Endothelial cell of umbilical vein (primary cell): ENCODE data around the gene SKI. TPM values are rescaled to one million over a fixed set of nuclear protein-coding genes. Genes with fewer than 3 reads are reported as not detected.

ENCODE experiments used
- BruUV-seq: library from RNA; stranded (reverse); fragments of 400-500 nt; replicated peaks from 2 replicates; lab custom pipeline; 2021; lab: Mats Ljungman, UMichigan
- CTCF ChIA-PET: fragments of 300-600, 350-600 bp; sonication (Branson Sonifier 250); formaldehyde crosslinking; loops from one replicate; lab custom pipeline; 2021; ENCODE audit warnings: antibody characterized with exemption, inconsistent platforms; lab: Charles Lee
- POLR2A ChIA-PET: fragments of 300-600, 350-600 bp; sonication (Branson Sonifier 250); formaldehyde crosslinking; loops from one replicate; lab custom pipeline; 2021; ENCODE audit warnings: antibody characterized with exemption, inconsistent platforms; lab: Charles Lee
- DNase-seq: peaks from one replicate; pipeline ENCODE4 v3.0.0-alpha.2; 2011; ENCODE audit warnings: low read depth, low spot score
- FAIRE-seq: peaks from 2 replicates; lab custom pipeline; 2011; peaks lifted over from hg19 to GRCh38; lab: Jason Lieb, UNC
- H2AFZ ChIP-seq: 2 replicates; pipeline ENCODE4 v1.6.0; 2012; ENCODE audit warnings: low read depth, low read length, control low read depth, inconsistent platforms
- H3K27ac ChIP-seq: 2 replicates; pipeline ENCODE4 v1.5.1; 2011; ENCODE audit warnings: low read depth, mild to moderate bottlenecking, control low read depth, low read length, moderate library complexity; ENCODE audit not compliant: insufficient read depth
- H3K27me3 ChIP-seq, 2 experiments: 2 replicates each; pipeline versions ENCODE4 v1.6.0 to v1.6.1; 2011; ENCODE audit warnings: low read length in 2 of 2, mixed read lengths in 1 of 2; ENCODE audit not compliant: control insufficient read depth in 2 of 2, insufficient read depth in 2 of 2
- H3K36me3 ChIP-seq, 2 experiments: 2 replicates in 1 of 2; 3 replicates in 1 of 2; pipeline ENCODE4 v1.5.1; 2011; ENCODE audit warnings: low read length in 2 of 2, mild to moderate bottlenecking in 1 of 2, moderate library complexity in 1 of 2; ENCODE audit not compliant: control insufficient read depth in 2 of 2, insufficient read depth in 2 of 2; ENCODE audit errors: extremely low read depth in 1 of 2
- H3K4me1 ChIP-seq: 3 replicates; pipeline ENCODE4 v1.5.1; 2011; ENCODE audit warnings: mild to moderate bottlenecking, low read length; ENCODE audit not compliant: control insufficient read depth, insufficient read depth; ENCODE audit errors: extremely low read depth
- H3K4me2 ChIP-seq: 2 replicates; pipeline ENCODE4 v1.6.1; 2011; ENCODE audit warnings: low read length, control low read depth, mixed read lengths; ENCODE audit not compliant: insufficient read depth
- H3K4me3 ChIP-seq, 3 experiments: fragments of 200-600 bp in 1 of 3; sonication (generic), shearing (Covaris generic) in 1 of 3; replicated peaks in 1 of 3; 2 replicates each; pipeline ENCODE4 v1.5.1; 2011 to 2016; ENCODE audit warnings: control low read depth in 3 of 3, low read length in 3 of 3, mild to moderate bottlenecking in 2 of 3, inconsistent platforms in 1 of 3, low read depth in 1 of 3, moderate library complexity in 1 of 3; ENCODE audit not compliant: insufficient read depth in 1 of 3
- H3K79me2 ChIP-seq: 2 replicates; pipeline ENCODE4 v1.6.0; 2012; ENCODE audit warnings: low read length, inconsistent platforms; ENCODE audit not compliant: control insufficient read depth, insufficient read depth
- H3K9ac ChIP-seq: replicated peaks from 2 replicates; pipeline ENCODE3; 2011; ENCODE audit warnings: low read length, control low read depth; ENCODE audit not compliant: insufficient read depth; ENCODE audit errors: extremely low read depth
- H3K9me1 ChIP-seq: replicated peaks from 3 replicates; pipeline ENCODE4 v1.6.0; 2011; ENCODE audit warnings: mild to moderate bottlenecking, low read length; ENCODE audit not compliant: control insufficient read depth, insufficient read depth; ENCODE audit errors: extremely low read depth
- H3K9me3 ChIP-seq: replicated peaks from 2 replicates; pipeline ENCODE4 v1.5.1; 2012; ENCODE audit warnings: low read length, inconsistent platforms; ENCODE audit not compliant: control insufficient read depth, insufficient read depth
- H4K20me1 ChIP-seq: replicated peaks from 2 replicates; pipeline ENCODE3; 2011; ENCODE audit warnings: mild to moderate bottlenecking, low read length; ENCODE audit not compliant: control insufficient read depth, insufficient read depth; ENCODE audit errors: extremely low read depth
- EZH2 ChIP-seq: IDR thresholded peaks from 2 replicates; pipeline ENCODE4 v1.6.1; 2012; ENCODE audit warnings: borderline replicate concordance, low read depth, mild to moderate bottlenecking, moderate library complexity, low read length, inconsistent platforms; ENCODE audit not compliant: severe bottlenecking
- FOS ChIP-seq: IDR thresholded peaks from 2 replicates; pipeline ENCODE4 v1.6.1; 2011; ENCODE audit warnings: mild to moderate bottlenecking, low read length, moderate library complexity, borderline replicate concordance; ENCODE audit not compliant: insufficient read depth
- GATA2 ChIP-seq: IDR thresholded peaks from 2 replicates; pipeline ENCODE4 v1.7.0; 2011; ENCODE audit warnings: low read depth, mild to moderate bottlenecking, moderate library complexity, mixed read lengths, low read length; ENCODE audit not compliant: insufficient read length, insufficient read depth
- JUN ChIP-seq: IDR thresholded peaks from 2 replicates; pipeline ENCODE4 v1.6.1; 2011; ENCODE audit warnings: borderline replicate concordance, low read depth; ENCODE audit not compliant: insufficient read length, insufficient read depth
- MYC ChIP-seq: IDR thresholded peaks from one replicate; pipeline ENCODE4 v1.6.1; 2011; ENCODE audit warnings: mild to moderate bottlenecking, low read depth, low read length
- POLR2A ChIP-seq: IDR thresholded peaks from 2 replicates; pipeline ENCODE4 v1.6.1; 2012; ENCODE audit warnings: low read depth, mild to moderate bottlenecking, control low read depth, low read length
- POLR2AphosphoS5 ChIP-seq: IDR thresholded peaks from 2 replicates; pipeline ENCODE4 v1.6.1; 2012; ENCODE audit warnings: low read depth, mild to moderate bottlenecking, control low read depth, low read length, moderate library complexity; ENCODE audit not compliant: insufficient read depth
- dilution Hi-C: fragments of 300-500 bp; cut with MboI; formaldehyde crosslinking; loops from one replicate; pipeline ENCODE4 v1.15.0; 2019; ENCODE audit warnings: low sequenced_read_pairs; ENCODE audit not compliant: extremely low pct_ligation_motif_present
- intact Hi-C: fragments of 100-400 bp; cut with micrococcal nuclease; formaldehyde crosslinking; loops from one replicate; pipeline ENCODE4 v1.10.0; 2022
- polyA plus RNA-seq, 4 experiments: library from polyadenylated mRNA; depleted of rRNA in 3 of 4; stranded (reverse) in 3 of 4; unstranded in 1 of 4; fragments of >200 nt; gene quantifications; 2 replicates each; pipeline versions ENCODE4 v1.2.1 to v1.2.3, GENCODE V29; 2011 to 2012; ENCODE audit warnings: missing spikeins in 1 of 4
- total RNA-seq: library from RNA; stranded (reverse); gene quantifications from 2 replicates; pipeline ENCODE4 v1.2.3, GENCODE V29; 2021
- TF ChIP-seq, protein P1 (sequence below): IDR thresholded peaks from 2 replicates; pipeline ENCODE4 v1.6.1; 2011; ENCODE audit not compliant: insufficient read depth, insufficient read length
- TF ChIP-seq, protein P2 (sequence below), 2 donors: IDR thresholded peaks; 1 replicate in 1 of 2; 2 replicates in 1 of 2; pipeline ENCODE4 v1.5.1; 2011; ENCODE audit warnings: low read length in 2 of 2, mild to moderate bottlenecking in 2 of 2, moderate library complexity in 2 of 2, control low read depth in 1 of 2, inconsistent platforms in 1 of 2, low read depth in 1 of 2; ENCODE audit not compliant: insufficient read depth in 1 of 2; ENCODE audit errors: extremely low read depth in 1 of 2

SKI gene
- total and polyA plus RNA-seq, 2 donors (not counting 3 experiments of a cell fraction or from before 2014, with no cell fraction given) = 11.6 to 80.3 TPM

DNA sequence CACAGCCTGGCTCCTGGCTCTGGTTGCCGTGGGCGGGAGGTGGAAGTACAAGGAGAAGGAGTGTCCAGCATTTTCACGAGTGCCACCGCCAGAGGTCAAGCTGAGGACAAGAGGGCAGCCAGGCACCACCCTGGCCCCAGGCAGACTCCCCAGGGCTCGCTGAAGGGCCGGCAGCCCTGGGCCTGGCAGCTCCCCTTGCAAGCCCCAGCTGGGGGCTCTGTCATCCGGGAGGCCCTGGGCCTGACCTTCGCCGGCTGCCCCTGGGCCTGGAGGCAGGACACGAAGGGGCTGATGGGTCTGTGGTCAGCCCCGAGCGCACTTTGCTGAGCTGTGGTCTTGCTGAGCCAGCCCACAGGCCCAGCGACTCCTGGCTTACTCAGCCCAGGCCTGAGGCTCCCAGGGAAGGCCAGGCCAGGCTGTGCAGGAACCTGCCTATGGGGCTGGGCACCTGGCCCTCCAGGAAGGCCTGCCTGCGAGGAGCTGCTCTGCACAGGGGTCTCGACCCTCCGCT is 88.4 kb downstream of the SKI start:
- DNase-seq (no peak), FAIRE-seq (no peak)
- no peak overlapping the region for H3K27ac ChIP-seq
- TF ChIP-seq JUN (no peak), GATA2 (no peak), POLR2A (no peak), POLR2AphosphoS5 (no peak), EZH2 (no peak), MYC (no peak), FOS (no peak)
- TF ChIP-seq, protein P1, sequence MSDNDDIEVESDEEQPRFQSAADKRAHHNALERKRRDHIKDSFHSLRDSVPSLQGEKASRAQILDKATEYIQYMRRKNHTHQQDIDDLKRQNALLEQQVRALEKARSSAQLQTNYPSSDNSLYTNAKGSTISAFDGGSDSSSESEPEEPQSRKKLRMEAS = no peak
- TF ChIP-seq, protein P2, sequence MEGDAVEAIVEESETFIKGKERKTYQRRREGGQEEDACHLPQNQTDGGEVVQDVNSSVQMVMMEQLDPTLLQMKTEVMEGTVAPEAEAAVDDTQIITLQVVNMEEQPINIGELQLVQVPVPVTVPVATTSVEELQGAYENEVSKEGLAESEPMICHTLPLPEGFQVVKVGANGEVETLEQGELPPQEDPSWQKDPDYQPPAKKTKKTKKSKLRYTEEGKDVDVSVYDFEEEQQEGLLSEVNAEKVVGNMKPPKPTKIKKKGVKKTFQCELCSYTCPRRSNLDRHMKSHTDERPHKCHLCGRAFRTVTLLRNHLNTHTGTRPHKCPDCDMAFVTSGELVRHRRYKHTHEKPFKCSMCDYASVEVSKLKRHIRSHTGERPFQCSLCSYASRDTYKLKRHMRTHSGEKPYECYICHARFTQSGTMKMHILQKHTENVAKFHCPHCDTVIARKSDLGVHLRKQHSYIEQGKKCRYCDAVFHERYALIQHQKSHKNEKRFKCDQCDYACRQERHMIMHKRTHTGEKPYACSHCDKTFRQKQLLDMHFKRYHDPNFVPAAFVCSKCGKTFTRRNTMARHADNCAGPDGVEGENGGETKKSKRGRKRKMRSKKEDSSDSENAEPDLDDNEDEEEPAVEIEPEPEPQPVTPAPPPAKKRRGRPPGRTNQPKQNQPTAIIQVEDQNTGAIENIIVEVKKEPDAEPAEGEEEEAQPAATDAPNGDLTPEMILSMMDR (IDR thresholded peaks at IDR 0.05; ENCODE audit: extremely low read depth in 1 of 2, insufficient read depth in 1 of 2, low read depth in 1 of 2, low read length in 2 of 2) = no peak
- no peaks in the 10 kb centered on the region for H3K27me3 ChIP-seq
- no TSS peak for BruUV-seq
- no peak overlapping the region for H2AFZ ChIP-seq
- CTCF ChIA-PET = interaction anchor here (0.8 to 6.8 kb wide), 10 partner anchors 10 to 121 kb away, joined by 3 to 51 read pairs (median 6); partner anchors contain the start of genes FAAP20 and SKI
- no peak overlapping the region for H3K4me2 ChIP-seq
- H3K9ac ChIP-seq = no peak overlapping the region
- H3K36me3 ChIP-seq = no peaks in the 10 kb centered on the region
- dilution Hi-C loops = no loop called here
- H4K20me1 ChIP-seq = no peaks in the 10 kb centered on the region
- H3K4me1 ChIP-seq = peaks cover 8% of the 10 kb centered on the region
- POLR2A ChIA-PET = interaction anchor here (1.9 kb wide), 1 partner anchor 89 kb away, joined by 6 read pairs; no protein-coding TSS in a partner anchor
- H3K79me2 ChIP-seq = no peaks in the 10 kb centered on the region
- H3K4me3 ChIP-seq = no peak overlapping the region
- intact Hi-C loops = no loop called here
- H3K9me3 ChIP-seq = no peaks in the 10 kb centered on the region
- H3K9me1 ChIP-seq = no peaks in the 10 kb centered on the region
